GM19043 (cell line): ENCODE results near the gene THRA.

Source experiments
- ATAC-seq: cut with Tn5 transposase; IDR thresholded peaks from one replicate; pipeline ENCODE4 v1.9.1; 2021; ENCODE audit warnings: low read depth; ENCODE audit not compliant: unreplicated experiment

The THRA gene

GRCh38 chr17:40075201-40075941 is 12.6 kb downstream of the THRA start:
- ATAC-seq = no peak

DNA sequence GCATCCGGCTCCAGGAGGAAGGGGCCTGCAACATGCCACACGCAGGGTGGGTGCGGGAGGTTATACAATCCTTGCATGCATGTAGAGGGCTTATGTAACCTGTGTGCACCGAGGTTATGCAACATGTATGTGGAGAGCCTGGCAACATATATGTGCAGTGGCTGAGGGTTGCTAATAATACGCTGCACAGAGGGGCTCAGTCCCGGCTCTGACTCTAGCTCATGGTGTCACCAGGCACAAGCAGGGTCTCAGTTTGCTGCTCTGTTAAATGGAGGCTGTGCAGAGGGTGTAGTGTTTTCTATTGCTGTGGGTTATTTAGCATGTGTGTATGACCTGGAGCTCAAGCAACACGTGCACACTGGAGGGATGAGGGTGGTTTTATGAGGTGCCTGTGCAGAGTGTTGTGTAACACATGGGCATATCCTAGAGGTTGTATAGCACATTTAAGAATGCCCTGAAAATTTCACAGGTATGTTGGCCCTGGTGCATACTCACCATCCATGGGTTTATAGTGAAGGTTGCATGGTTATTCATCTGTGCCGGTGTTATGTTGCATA is 13.3 kb downstream of the THRA start:
- ATAC-seq = no peak

- no peak for ATAC-seq
These were observed 13.8 kb downstream of the THRA start for GRCh38 chr17:40076591-40076990.

GRCh38 chr17:40079545-40079944 is 16.8 kb downstream of the THRA start:
- ATAC-seq = no peak

GRCh38 chr17:40084477-40084876 is 21.7 kb downstream of the THRA start:
- no peak for ATAC-seq

DNA sequence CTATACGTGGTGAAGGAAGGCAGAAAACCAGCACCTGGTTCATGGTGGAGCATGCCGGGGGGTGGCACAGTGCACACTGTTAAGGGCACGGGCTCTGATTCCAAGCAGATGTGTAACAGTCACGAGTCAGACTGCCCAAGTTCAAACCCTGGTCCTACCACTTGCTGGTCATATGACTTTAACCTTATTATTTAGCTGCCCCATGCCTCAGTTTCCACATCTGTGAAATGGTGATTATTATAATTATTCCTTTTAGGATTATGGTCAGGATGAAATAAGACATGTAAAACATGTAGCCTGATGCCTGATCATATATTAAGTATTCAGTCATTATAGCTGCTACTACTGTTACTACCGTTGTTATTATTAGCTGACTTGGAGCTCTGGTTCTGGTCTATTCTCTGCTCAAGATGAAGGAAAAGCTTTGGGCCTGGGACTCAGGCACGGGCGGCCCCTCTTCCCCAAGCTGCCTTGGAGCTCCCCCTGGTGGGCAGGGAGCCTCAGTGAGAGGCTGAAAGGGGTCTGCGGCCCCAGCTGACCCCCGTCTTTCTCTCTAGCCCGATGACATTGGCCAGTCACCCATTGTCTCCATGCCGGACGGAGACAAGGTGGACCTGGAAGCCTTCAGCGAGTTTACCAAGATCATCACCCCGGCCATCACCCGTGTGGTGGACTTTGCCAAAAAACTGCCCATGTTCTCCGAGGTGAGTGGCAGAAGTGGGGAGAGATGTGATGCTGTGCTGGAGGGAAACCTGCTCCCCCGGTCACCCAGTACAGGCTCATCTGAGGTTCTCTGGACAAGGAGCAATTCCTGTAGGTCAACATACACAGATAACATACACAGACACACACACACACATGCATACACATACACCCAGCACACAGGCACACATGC is 23.6 kb downstream of the THRA start:
- ATAC-seq = no peak

DNA sequence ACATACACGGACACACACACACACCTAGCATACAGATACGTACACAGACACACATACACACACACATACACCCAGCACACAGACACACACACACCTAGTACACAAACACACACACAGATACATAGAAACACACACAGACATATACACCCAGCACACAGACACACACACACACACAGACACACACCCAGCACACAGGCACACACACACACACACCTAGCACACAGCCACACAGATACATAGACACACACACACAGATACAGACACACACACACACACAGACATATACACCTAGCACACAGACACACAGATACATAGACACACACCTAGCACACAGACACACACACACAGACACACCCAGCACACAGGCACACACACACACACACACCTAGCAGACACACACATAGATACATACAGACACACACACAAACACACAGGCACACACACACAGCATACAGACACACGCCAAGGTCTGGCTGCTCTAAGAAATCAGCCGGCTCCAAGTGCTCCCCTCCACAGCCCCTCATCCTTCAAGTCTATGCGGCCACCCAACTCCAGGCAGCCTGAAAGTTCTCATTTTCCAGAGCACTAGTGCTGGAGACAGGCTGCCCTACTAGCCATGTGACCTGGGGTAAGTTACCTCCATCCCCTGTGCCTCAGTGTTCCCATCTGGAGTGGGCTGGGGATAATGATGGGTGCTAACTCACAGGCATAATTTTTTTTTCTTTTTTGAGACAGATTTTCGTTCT is 24.5 kb downstream of the THRA start:
- no peak for ATAC-seq

DNA sequence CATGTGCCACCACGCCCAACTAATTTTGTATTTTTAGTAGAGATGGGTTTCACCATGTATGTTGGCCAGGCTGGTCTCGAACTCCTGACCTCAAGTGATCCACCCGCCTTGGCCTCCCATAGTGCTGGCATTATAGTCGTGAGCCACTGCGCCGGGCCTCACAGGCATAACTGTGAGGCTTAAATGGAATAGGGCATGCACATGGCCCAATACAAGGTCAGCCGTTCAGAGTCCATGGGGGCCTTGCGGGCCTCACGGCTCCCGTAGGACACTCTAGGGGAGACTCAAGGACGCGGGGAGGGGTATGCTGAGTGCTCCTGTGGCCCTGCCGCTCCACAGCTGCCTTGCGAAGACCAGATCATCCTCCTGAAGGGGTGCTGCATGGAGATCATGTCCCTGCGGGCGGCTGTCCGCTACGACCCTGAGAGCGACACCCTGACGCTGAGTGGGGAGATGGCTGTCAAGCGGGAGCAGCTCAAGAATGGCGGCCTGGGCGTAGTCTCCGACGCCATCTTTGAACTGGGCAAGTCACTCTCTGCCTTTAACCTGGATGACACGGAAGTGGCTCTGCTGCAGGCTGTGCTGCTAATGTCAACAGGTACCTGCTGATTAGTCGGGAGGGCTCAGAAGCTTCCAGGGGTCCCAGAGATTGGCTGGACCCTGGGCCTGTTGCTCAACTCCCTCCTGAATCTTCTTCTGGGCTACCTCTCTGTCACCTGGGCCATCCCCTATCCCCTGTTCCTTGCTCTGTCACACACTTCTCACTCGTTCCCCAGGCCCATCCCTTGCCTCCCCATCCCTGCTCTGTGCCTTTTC is 25.3 kb downstream of the THRA start:
- no peak for ATAC-seq

DNA sequence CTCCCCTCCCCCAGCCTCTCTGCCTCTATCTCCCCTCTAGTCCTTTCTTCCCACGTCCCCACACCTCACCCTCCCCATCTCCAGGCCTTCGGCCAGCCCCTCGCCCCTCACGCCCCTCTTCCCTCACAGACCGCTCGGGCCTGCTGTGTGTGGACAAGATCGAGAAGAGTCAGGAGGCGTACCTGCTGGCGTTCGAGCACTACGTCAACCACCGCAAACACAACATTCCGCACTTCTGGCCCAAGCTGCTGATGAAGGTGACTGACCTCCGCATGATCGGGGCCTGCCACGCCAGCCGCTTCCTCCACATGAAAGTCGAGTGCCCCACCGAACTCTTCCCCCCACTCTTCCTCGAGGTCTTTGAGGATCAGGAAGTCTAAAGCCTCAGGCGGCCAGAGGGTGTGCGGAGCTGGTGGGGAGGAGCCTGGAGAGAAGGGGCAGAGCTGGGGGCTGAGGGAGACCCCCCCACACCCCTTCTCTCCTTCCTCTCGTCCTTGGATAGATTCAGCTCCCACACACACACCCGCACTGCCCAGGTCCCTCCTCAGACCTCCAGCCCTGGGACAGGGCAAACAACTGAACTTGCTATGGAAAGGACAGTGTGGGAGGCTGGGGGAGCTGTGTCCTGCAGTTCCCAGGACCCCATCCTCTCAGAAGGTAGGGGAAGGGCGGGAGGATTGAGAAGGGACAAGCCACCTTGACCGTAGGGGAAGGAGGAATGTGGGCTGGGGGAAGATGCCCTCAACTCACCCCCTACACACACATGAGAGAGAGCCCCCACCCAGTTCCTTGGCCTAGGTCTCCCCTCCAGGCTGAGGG is 26.5 kb downstream of the THRA start:
- ATAC-seq = no peak

DNA sequence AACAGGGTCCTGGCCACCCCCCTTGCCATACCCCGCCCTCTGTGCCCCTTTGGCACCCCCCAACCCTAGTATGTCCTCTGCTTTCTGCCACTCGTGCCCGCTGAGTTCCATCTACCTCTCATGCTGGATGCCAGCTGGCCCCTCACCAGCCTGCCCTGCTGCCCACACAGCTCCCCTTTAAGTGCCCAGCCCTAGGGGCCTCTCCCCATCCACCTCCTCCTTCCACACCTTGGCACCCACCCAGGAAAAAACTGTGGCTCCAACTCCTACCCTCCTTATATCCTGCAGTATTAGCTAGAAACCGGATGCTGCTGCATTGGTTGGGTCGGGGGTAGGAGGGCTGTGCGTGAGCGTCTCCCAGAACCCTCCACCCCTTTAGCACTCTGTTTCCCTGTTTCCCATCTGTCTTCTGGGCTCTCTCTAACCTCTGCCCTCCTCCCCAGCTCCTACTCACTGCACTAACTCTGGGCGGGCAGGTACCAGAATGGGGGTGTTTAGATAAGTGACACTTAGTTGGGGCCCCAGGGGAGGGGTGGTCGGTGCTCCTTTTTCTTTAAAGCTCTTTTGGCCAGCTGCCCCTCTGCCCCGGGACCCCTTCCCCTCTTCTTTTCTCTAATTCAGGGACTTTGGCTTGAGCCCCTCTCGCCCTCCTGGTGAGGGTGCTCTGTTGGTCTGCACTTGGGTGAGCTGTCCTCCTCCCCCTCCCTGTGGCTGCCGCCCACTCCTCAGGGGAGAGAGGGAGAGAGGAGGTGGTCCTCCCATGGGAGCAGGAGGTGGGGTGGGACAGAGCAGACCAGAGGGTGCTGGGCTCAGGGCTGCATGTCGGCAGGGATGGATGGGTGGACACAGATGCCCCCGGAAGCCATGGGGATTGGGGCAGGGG is 27.7 kb downstream of the THRA start:
- ATAC-seq = no peak

GRCh38 chr17:40091691-40092397 is 29.1 kb downstream of the THRA start:
- ATAC-seq = no peak

- no peak for ATAC-seq
These were observed 29.8 kb downstream of the THRA start for GRCh38 chr17:40092581-40092980.

GRCh38 chr17:40093005-40093579 is 30.3 kb downstream of the THRA start:
- no peak for ATAC-seq

- ATAC-seq = no peak
These were observed 30.9 kb downstream of the THRA start for GRCh38 chr17:40093580-40094201.

- no peak for ATAC-seq
These were observed 32.1 kb downstream of the THRA start for GRCh38 chr17:40094874-40095273.

- no peak for ATAC-seq
These were observed 32.7 kb downstream of the THRA start for GRCh38 chr17:40095351-40095943.
